Activated naive CD8-positive, alpha-beta T cell treated with anti-CD3 and anti-CD28 coated beads, Interleukin-2, amount 50 U/mL, for 24 hours (primary cell): ENCODE results near the gene ZMYND19.

Experiments used
- ATAC-seq: fragments of 150-1000 bp; cut with Tn5 transposase; one replicate; pipeline ENCODE4 v1.10.0; 2021
- DNase-seq: peaks from one replicate; pipeline ENCODE4 v3.0.0; 2021
- H3K27ac Mint-ChIP-seq: one replicate; pipeline ENCODE4 v1.8.0; 2021; ENCODE audit warnings: mild to moderate bottlenecking, mixed read lengths
- H3K27me3 Mint-ChIP-seq: one replicate; pipeline ENCODE4 v1.8.0; 2021; ENCODE audit warnings: mixed read lengths
- H3K36me3 Mint-ChIP-seq: one replicate; pipeline ENCODE4 v1.8.0; 2021; ENCODE audit warnings: low read depth, mixed read lengths
- H3K4me1 Mint-ChIP-seq: one replicate; pipeline ENCODE4 v1.8.0; 2021; ENCODE audit warnings: mixed read lengths
- H3K4me3 Mint-ChIP-seq: one replicate; pipeline ENCODE4 v1.8.0; 2021; ENCODE audit warnings: mild to moderate bottlenecking, moderate library complexity, mixed read lengths
- H3K9me3 Mint-ChIP-seq: one replicate; pipeline ENCODE4 v1.8.0; 2021; ENCODE audit warnings: mixed read lengths

ZMYND19 gene

DNA sequence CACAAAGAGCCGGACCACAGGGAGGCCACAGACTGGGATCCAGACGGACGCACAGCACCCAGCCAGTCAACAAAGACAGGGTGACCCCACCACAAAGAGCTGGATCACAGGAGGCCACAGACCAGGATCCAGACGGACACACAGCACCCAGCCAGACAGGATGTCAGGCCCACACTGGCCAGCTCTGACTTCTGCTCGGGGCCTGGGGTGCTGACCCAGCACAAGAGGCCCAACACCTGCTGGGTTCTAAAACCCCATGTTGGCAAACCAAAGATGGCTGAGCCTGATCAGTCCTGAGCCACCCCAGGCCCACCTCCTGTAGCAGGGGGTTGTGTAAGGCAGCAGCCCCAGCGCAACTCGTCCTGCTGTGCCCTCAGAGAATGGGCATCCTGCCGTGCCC lies 6.4 kb downstream of the ZMYND19 start:
- DNase-seq (no peak), ATAC-seq (no peak)
- no peaks in the 10 kb centered on the region for H3K9me3 Mint-ChIP-seq
- H3K36me3 Mint-ChIP-seq, result peaks cover 25% of the 10 kb centered on the region
- no peak overlapping the region for H3K27ac Mint-ChIP-seq
- H3K27me3 Mint-ChIP-seq, result no peaks in the 10 kb centered on the region
- no peak overlapping the region for H3K4me3 Mint-ChIP-seq
- peaks cover 21% of the 10 kb centered on the region for H3K4me1 Mint-ChIP-seq

- H3K4me1 Mint-ChIP-seq, result peaks cover 17% of the 10 kb centered on the region
- ATAC-seq (no peak), DNase-seq (no peak)
- no peak overlapping the region for H3K4me3 Mint-ChIP-seq
- no peaks in the 10 kb centered on the region for H3K27me3 Mint-ChIP-seq
- peaks cover 25% of the 10 kb centered on the region for H3K36me3 Mint-ChIP-seq
- no peaks in the 10 kb centered on the region for H3K9me3 Mint-ChIP-seq
- H3K27ac Mint-ChIP-seq, result no peak overlapping the region
Measured at GRCh38 chr9:137583347-137583746, 7.0 kb downstream of the ZMYND19 start.

DNA sequence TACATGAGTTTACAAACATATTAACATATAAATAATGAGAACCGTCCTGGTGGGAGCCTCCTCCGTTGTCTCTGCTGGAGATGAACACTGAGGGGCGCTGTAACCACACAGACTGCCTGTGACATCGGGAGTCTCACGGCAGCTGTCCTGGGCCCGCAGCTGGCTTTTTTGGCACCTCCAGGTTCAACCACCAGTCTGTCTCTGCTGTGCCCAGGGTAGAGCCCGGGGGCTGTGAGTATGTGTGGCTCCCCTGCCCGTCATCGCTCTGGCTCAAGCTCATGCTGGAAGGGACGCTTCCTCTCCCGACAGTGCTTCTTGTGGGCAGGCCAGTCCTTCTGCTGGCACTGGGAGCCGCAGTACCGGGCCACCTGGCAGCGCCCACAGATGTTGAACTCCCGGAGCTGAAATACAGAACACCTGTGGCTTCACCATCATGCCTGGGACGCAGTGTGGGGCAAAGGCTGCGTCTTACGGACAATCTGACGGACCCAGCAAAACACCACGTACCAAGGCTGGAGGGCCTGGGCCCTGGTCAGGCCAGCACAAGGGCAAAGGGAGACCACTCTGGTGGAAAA lies 7.9 kb downstream of the ZMYND19 start:
- H3K27ac Mint-ChIP-seq, result no peak overlapping the region

DNA sequence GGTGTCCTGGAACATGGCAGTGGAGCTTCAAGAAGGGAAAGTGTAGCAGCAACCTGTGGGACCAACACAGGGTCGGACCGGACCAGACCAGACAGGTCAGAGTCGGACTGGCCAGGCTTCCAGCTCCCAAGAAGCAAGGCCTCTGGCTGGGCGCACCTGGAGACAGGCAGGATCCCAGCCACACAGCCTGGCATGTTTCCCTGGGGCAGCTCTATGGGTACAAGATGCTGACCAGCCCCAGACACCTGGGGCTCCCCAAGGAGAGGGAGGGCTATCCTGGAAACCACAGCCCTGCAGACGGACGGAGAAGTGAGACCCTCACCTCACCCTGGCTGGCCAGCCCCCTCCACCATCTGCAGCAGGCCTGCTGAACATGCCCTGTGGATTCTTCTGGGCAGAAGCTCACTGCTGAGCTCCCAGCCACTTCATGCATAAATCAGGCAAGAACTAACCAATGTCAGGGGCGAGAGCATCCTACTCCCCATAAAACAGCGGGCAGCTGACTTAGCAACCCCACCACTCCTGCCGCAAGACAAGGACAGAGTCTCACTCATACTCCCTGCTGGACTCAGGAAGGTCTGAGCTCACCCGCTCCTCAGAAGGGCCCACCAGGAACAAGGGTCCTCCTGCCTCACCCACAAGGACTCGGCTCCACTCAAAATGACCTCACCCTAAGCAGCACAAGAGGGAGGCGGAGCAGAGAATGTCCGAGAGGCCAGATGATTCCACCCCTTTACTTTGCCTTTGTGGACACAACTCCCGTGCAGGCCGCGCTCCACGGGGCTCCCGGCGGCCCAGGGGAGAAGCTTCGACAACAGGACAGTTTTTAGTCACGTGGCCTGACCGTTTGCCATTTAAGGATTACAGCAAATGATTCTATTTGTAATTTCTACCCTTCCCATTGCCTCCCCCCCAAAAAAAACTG lies 8.7 kb downstream of the ZMYND19 start:
- H3K9me3 Mint-ChIP-seq, result no peaks in the 10 kb centered on the region
- peaks cover 14% of the 10 kb centered on the region for H3K36me3 Mint-ChIP-seq
- no peaks in the 10 kb centered on the region for H3K27me3 Mint-ChIP-seq
- H3K4me3 Mint-ChIP-seq, result no peak overlapping the region
- no peak overlapping the region for H3K27ac Mint-ChIP-seq
- ATAC-seq (no peak), DNase-seq (no peak)
- peaks cover 22% of the 10 kb centered on the region for H3K4me1 Mint-ChIP-seq

More for the DNA sequence above, 7.9 kb downstream of the ZMYND19 start:
- Mint-ChIP-seq H3K36me3 (peaks cover 18% of the 10 kb centered on the region), H3K4me3 (no peak overlapping the region), H3K9me3 (no peaks in the 10 kb centered on the region), H3K4me1 (peaks cover 15% of the 10 kb centered on the region), H3K27me3 (no peaks in the 10 kb centered on the region)
- no peak for ATAC-seq
- DNase-seq, result no peak

DNA sequence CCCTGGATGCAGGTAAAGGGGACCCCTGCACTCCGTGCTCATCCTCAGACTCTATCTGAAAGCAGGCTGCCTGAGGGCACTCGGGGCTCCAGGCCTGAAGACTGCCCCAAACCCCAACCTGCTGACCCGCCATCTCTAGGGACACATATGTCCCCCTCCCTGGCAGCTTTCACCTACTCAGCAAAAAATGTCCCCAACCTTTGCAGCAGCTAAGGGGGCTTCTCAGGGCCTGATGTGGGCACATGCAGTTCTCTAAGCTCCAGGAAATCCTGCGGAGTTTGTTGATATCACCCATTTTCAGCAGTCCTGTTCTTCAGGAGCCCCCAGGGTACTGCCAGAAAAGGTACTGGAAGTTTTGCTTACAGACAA lies 9.4 kb downstream of the ZMYND19 start:
- no peaks in the 10 kb centered on the region for H3K27me3 Mint-ChIP-seq
- H3K4me3 Mint-ChIP-seq, result no peak overlapping the region
- no peaks in the 10 kb centered on the region for H3K9me3 Mint-ChIP-seq
- ATAC-seq (no peak), DNase-seq (no peak)
- H3K4me1 Mint-ChIP-seq, result peaks cover 25% of the 10 kb centered on the region
- no peak overlapping the region for H3K27ac Mint-ChIP-seq
- H3K36me3 Mint-ChIP-seq, result peaks cover 13% of the 10 kb centered on the region

- H3K27me3 Mint-ChIP-seq, result no peaks in the 10 kb centered on the region
- DNase-seq (no peak), ATAC-seq (no peak)
- peaks cover 31% of the 10 kb centered on the region for H3K4me1 Mint-ChIP-seq
- H3K4me3 Mint-ChIP-seq, result no peak overlapping the region
- no peaks in the 10 kb centered on the region for H3K9me3 Mint-ChIP-seq
- H3K27ac Mint-ChIP-seq, result no peak overlapping the region
- H3K36me3 Mint-ChIP-seq, result peaks cover 17% of the 10 kb centered on the region
Measured at GRCh38 chr9:137580209-137580953, 9.9 kb downstream of the ZMYND19 start.

- H3K4me1 Mint-ChIP-seq, result peaks cover 37% of the 10 kb centered on the region
- peaks cover 24% of the 10 kb centered on the region for H3K36me3 Mint-ChIP-seq
- ATAC-seq (peak; percentile 34), DNase-seq (no peak)
- H3K4me3 Mint-ChIP-seq, result peak overlapping the region; percentile 89
- peak overlapping the region; percentile 60 for H3K27ac Mint-ChIP-seq
- H3K27me3 Mint-ChIP-seq, result no peaks in the 10 kb centered on the region
- H3K9me3 Mint-ChIP-seq, result no peaks in the 10 kb centered on the region
Measured at GRCh38 chr9:137579259-137579604, 11.1 kb downstream of the ZMYND19 start.

DNA sequence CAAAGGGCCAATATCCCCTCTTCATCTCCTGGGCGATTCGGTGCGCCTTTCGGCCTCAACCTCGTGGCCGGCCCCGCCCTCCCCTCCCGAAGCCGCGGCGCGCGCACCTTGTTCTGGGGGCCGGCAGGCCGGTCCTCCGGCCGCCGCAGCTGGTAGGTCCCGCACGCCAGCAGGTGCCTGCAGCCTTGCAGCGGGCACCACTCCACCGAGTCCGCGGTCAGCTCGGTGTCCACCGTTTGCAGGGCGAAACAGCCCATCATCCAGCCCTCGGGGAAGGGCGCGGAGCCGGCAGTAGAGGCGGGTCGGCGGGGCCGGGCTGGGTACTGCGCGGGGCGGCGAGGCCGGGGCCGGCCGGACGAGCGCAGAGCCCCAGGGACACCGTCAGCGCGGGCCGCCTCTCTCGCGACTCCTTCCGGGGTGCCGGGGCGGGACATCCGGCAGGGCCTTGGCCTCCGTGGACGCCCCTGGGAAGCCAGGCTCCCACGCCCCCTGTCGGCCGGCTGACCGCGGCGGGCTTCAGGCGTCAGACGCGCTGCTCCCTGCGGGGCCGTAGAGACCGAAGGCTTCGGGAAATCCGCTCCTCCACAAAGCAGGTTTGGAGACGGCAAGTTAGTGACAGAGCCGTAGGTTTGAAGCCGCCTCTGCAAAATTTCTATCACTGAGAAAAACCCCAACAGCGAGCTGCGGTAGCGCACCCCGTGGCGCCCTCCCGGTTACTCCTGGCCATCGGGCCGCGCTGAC lies 11.6 kb downstream of the ZMYND19 start, which contains the start of gene DPH7:
TSS of gene DPH7 (minus strand) at position 408 of the 741 bp plus-strand sequence. CDS start at position 260, 148 bp downstream.
- ATAC-seq, result peak; percentile 98
- Mint-ChIP-seq H3K27ac (peak within 1 kb of the TSS; percentile 76), H3K9me3 (no peaks in the 10 kb centered on the region)

DNA sequence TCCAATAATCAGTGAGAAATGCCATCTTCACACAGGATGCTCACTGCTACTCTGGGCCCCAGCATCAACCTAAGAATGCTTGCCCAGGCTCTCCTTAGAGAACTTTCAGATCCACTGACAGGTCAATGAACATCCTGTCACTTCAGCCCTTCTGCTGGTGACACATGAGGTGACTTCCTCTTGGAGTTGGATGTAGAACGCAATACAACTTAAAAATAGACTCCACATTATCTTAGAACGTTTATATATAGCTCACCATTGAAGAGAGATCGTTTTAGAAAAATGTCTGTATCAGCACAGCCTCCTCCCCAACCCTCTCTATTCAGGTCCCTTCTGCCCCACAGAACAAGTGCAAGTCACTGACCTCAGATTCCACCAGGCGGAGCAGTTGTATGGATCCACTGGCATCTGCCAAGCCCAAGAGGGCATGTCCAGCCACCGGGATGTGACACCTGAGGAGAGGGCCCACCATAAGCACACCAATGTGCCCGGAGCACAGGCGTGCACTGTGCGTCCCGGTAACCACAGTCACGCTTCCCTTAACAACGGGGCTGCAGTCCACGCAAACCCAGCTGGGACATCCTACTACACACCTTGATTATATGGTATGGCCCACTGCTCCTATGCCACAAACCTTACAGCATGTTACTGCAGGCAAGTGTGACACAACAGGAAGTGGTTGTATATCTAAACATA lies 14.4 kb downstream of the ZMYND19 start:
- Mint-ChIP-seq H3K27ac (peak overlapping the region; percentile 14), H3K9me3 (no peaks in the 10 kb centered on the region), H3K27me3 (no peaks in the 10 kb centered on the region), H3K4me3 (no peak overlapping the region), H3K4me1 (peaks cover 37% of the 10 kb centered on the region), H3K36me3 (peaks cover 33% of the 10 kb centered on the region)
- DNase-seq (no peak), ATAC-seq (no peak)

More for the DNA sequence above, 11.6 kb downstream of the ZMYND19 start, which contains the start of gene DPH7:
- peaks cover 37% of the 10 kb centered on the region for H3K4me1 Mint-ChIP-seq
- H3K27me3 Mint-ChIP-seq, result no peaks in the 10 kb centered on the region
- H3K36me3 Mint-ChIP-seq, result peaks cover 26% of the 10 kb centered on the region
- peak; percentile 99 for DNase-seq
- H3K4me3 Mint-ChIP-seq, result peak within 1 kb of the TSS; percentile 89

DNA sequence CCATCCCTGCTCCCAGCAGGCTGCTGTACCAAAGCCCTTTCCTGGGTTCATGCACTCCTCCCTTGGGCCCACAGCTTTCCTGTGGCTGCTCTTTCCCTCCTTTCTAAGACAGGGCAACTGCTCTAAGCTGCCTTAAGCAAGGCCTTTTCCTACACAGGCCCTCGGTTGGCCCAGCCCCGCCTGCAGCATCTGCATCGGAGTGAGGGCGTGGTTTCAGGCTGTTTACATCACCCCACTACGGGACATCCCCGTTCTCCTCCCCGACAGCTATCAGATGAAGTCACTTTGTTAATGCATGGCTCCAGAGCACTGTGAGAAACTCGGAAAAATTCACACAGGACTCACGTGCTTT lies 15.0 kb downstream of the ZMYND19 start:
- Mint-ChIP-seq H3K27ac (no peak overlapping the region), H3K9me3 (no peaks in the 10 kb centered on the region), H3K4me3 (no peak overlapping the region), H3K36me3 (peaks cover 38% of the 10 kb centered on the region), H3K4me1 (peaks cover 41% of the 10 kb centered on the region), H3K27me3 (no peaks in the 10 kb centered on the region)
- DNase-seq, result no peak
- no peak for ATAC-seq

GRCh38 chr9:137574192-137574591 lies 16.1 kb downstream of the ZMYND19 start:
- DNase-seq (no peak), ATAC-seq (no peak)
- Mint-ChIP-seq H3K4me1 (peaks cover 40% of the 10 kb centered on the region), H3K27me3 (no peaks in the 10 kb centered on the region), H3K4me3 (no peak overlapping the region), H3K9me3 (no peaks in the 10 kb centered on the region), H3K36me3 (peaks cover 42% of the 10 kb centered on the region), H3K27ac (no peak overlapping the region)

- H3K27ac Mint-ChIP-seq, result no peak overlapping the region
- ATAC-seq (no peak), DNase-seq (no peak)
- peaks cover 33% of the 10 kb centered on the region for H3K36me3 Mint-ChIP-seq
- H3K4me3 Mint-ChIP-seq, result no peak overlapping the region
- H3K4me1 Mint-ChIP-seq, result peaks cover 13% of the 10 kb centered on the region
- H3K27me3 Mint-ChIP-seq, result no peaks in the 10 kb centered on the region
- H3K9me3 Mint-ChIP-seq, result no peaks in the 10 kb centered on the region
Measured at GRCh38 chr9:137570566-137570965, 19.7 kb downstream of the ZMYND19 start.

- H3K36me3 Mint-ChIP-seq, result peaks cover 24% of the 10 kb centered on the region
- H3K9me3 Mint-ChIP-seq, result no peaks in the 10 kb centered on the region
- H3K4me3 Mint-ChIP-seq, result no peak overlapping the region
- H3K27ac Mint-ChIP-seq, result no peak overlapping the region
- ATAC-seq (no peak), DNase-seq (no peak)
- peaks cover 6% of the 10 kb centered on the region for H3K4me1 Mint-ChIP-seq
- H3K27me3 Mint-ChIP-seq, result no peaks in the 10 kb centered on the region
Measured at GRCh38 chr9:137569609-137570203, 20.6 kb downstream of the ZMYND19 start.
